ENCODE results near the gene PHF21B.
"Not testable (repeated sequence)": the region's sequence is repeated elsewhere in the genome, so short reads cannot be mapped to it uniquely, and the experiment has no call there.

Gene PHF21B

DNA sequence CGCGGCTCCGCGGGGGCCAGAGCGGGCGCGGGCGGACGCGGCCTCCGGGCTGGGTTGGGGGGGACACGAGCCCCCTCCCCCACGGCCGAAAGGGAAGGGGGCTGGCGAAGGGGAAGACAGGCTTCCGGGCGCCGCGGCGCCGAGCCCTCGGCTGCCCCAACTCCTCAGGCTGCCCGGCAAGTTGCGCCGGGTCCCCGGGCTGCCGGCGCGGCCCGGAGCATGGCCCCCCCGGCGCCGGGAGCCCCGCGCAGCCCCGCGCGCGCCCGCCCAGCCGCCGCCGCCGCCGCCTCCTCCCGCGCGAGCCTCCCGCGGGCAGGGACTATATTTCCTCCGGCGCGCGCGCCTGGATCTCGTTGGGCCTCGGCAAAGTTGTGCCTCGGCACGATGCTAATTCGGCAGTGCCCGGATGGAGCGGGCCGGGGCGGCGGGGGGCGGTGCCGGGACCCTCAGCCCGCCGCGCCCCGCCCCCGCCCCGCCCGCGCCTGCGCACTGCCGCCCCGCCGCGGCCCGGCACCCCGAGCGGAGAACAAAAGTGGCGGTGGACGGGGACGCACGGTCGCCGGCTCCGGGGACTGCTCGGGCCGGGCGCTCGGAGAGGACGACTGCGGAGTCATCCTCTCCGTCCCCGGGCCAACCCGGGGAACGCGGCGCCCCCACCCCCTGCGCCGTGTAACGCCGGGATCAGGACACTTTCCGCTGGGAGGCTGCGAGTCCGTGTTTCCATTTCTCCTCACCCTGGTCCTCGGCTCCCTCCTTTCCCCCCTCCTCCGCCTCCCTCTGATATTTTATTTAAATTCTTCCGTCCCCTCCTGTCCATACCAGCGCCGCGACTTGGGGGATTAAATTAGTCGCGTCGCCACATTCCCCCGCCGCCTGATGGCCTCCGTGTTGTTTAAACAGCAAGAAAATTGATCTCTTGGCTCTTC, at the start of gene PHF21B:
Gene PHF21B, minus strand, starts transcription at position 400 of the 926 bp plus-strand sequence. CDS start 456 bp downstream, outside the sequence.
- peak; percentile 93 for DNase-seq

GRCh38 chr22:45059296-45059695, 49.5 kb upstream of the PHF21B start:
- no peak for DNase-seq

DNA sequence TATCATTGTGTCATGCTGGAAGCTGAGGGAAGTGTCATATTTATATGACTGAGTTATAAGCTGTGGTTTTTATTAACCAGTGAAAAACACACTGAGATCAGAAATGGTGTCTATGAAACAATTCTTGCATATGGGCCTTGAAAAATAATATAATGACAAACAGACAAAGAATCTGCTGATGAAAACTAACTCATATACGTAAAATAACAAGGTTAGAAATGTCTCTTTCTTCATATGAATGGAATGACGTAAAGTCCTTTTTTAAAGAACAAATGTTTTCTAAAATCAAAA, 48.8 kb upstream of the PHF21B start:
- no peak for DNase-seq

GRCh38 chr22:45055936-45056335, 46.1 kb upstream of the PHF21B start:
- DNase-seq = no peak

- no peak for DNase-seq
These were observed 43.8 kb upstream of the PHF21B start for GRCh38 chr22:45053571-45053970.

- peak; percentile 13 for DNase-seq
These were observed 43.3 kb upstream of the PHF21B start for GRCh38 chr22:45053094-45053493.

DNA sequence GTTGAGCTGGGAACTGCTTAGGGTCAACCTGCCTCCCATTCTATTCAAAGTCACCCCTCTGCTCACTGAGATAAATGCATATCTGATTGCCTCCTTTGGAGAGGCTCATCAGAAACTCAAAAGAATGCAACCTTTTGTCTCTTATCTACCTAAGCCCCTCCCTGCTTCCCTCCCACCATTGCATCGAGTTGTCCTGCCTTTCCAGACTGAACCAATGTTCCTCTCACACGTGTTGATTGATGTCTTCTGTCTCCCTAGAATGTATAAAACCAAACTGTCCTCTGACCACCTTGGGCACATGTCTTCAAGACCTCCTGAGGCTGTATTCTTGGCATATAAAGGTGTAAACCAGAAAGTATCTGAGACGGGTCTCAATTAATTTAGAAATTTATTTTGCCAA, 42.9 kb upstream of the PHF21B start:
- not testable (repeated sequence) for DNase-seq

DNA sequence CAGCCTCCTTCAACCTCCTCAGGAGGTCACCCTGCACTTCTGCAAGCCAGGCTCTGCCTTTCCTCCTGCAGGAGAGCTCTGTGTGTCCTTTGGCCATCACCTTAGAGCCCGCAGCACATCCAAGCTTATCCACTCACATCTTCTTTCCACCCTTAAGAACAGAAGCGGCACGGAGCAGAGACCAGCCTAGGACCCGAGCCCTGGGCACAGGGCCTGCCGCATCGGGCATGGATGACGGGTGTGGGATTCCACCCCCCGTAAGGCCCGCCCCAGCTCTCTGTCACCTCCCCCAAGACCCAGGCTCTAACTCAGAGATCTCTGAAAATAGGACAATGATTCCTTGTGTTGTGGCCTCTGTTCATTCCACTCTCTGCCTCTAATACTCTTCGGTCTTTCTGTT, 42.1 kb upstream of the PHF21B start:
- DNase-seq = no peak

GRCh38 chr22:45051419-45051818, 41.6 kb upstream of the PHF21B start:
- DNase-seq = no peak

DNA sequence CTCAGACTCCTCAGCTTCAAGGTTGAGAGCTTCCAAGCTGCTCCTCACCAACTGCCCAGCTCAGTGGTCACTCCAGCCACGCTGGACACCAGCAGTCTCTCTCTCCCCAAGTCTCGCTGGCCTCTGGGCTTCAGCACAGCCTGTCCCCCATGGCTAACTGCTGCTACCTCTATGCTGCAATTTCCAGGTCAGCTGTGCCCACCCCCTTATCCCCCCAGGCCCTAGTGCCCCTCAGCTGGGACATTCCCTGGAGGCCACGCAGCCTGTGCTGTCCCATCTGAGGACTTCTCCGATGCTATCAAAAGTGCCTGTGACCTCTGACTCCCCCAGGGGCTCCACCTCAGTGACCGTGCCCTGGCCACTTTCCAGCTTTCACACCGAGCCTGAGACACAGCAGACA, 37.5 kb upstream of the PHF21B start:
- DNase-seq = no peak

GRCh38 chr22:45045208-45045607, 35.4 kb upstream of the PHF21B start:
- DNase-seq = no peak

- DNase-seq = no peak
These were observed 32.5 kb upstream of the PHF21B start for GRCh38 chr22:45042263-45042662.

- no peak for DNase-seq
These were observed 29.3 kb upstream of the PHF21B start for GRCh38 chr22:45039133-45039532.

GRCh38 chr22:45036154-45036553, 26.3 kb upstream of the PHF21B start:
- DNase-seq = peak; percentile 66

GRCh38 chr22:45034821-45035220, 25.0 kb upstream of the PHF21B start:
- no peak for DNase-seq

GRCh38 chr22:45034156-45034555, 24.4 kb upstream of the PHF21B start:
- no peak for DNase-seq

DNA sequence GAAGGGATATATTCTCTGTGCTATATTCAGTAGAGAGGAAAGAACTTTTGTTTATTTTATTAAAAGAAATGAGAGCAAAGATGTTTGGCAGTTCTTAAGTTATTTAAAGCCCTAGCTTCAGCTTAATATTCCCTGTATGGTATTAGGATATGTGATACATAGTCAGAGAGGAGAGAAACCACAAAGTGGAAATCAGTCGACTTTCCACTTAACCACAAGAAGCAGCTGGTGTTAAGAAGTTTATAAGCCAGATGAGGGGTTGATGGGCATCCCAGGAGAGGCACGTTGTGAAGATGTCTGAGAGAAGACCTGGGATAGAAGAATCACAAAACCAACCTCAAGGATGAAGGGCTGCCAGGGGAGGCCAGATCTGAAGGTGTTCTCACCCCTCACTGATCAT, 23.3 kb upstream of the PHF21B start:
- DNase-seq = no peak

GRCh38 chr22:45031629-45032403, 22.0 kb upstream of the PHF21B start:
- DNase-seq = no peak

DNA sequence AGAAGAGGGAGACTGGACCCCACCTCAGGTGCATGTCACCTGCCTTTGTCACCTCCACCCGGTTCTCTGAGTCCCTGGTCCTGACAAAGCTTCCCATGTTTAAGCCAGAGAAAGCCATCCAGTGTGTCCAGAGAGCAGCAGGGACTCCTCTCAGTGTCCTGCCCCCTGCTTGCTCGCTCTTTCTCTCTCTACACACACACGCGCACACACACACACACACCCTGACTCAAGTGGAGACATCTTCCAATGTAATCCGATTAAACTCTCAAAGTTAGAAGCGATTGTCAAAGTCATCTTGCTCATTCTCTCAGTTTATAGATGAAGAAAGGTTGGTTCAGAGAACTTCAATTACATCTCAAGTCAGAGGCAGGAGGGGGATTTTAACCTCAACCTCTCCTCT, 19.7 kb upstream of the PHF21B start:
- DNase-seq = peak; percentile 11

- DNase-seq = no peak
These were observed 16.7 kb upstream of the PHF21B start for GRCh38 chr22:45026511-45026910.

GRCh38 chr22:45023431-45023830, 13.6 kb upstream of the PHF21B start:
- DNase-seq = no peak

DNA sequence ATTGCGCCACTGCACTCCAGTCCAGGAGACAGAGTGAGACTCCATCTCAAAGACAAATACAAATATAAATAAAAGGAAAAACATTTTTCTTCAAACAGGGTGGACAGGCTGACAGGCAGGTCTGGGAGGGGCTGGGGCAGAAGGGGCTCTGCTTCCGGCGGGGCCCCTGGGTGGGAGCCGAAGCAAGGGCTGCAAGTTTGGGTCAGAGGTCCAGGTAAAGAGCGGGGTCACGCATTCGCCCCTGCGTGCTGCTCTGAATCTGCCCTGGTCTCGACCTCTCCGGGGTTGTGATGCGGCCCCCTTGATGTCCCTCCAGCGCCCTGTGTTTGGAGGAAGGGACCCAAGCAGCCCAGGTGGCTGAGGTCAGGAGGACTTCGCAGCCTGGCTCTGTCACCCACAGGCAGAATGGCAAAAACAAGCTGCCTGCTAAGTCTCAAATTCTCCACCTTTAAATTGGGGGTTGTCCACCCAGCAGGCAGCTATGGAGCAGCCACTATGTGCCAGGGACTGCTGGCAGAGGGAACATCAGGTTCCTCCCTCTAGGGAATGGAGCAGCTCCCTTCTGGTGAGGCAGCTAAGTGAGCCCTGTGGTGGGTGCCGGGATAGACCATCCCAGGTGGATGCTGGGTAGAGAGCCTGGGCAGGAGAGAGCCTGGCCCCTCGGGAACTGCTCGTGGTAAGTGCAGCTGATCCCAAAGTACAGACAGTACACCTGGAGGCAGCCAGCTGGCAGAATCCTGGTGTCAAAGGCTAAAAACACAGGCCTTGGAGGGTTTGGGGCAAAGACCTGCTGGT, 10.3 kb upstream of the PHF21B start:
- DNase-seq = peak; percentile 59

DNA sequence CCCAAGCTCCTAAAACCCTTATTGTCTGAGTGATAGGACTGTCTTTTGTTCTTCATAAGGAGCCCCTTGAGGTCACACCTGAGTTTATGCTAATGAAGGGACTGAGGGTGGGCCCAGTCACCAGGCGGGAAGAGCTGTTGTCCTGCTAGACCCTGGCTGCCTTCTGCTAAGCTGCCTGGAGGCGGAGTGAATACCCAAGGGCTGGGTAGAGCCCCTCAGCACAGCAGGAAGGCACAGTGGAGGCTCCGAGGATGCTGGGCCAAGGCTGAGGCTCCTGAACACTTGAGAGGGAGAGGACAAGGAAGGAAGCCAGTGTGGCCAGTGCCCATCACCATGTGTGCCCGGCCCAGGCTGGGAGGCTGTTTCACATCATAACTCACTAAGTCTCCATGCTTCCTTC, 4.8 kb upstream of the PHF21B start:
- DNase-seq = peak; percentile 28
